ENCODE data around the gene RSPRY1.

Gene RSPRY1

DNA sequence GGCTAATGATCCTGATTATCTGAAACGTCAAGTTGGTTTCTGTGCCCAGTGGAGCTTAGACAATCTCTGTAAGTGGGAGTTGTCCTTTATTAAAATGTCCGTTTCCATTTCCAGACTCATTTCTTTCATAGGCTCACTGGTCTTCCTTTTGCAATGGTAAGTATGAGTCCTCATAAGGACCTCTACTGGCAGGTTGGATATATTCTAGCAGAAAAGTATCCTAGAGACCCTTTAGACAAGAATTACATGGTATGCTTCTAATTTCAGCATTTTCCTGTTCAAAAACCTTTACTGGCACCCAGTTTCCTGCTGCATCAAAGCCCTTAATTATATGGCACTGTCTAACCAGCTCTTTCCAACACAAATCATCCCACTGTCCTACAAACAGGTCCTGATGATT lies 30.8 kb downstream of the RSPRY1 start:
- no peak for DNase-seq (ENCODE audit: insufficient read length, low spot score)
- FAIRE-seq: no peak

DNA sequence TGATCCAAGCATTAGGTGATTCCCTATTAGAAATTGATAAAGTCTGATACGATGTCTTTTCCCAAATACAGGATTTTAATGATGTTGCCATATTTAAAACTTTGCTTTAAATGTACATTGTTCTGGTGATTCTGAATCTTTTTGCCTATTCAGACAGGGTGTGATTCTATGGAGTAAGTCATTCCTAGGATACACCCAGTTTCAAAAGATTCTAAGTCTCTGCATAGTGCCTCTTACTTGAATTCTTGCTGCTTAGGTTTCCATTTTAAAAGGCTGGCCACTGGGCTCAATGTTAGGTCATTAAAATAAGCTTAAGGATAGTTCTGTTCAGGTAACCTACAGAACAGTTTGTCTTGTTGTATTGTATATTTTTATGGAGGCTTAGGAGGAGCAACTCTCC lies 36.9 kb downstream of the RSPRY1 start:
- FAIRE-seq: no peak
- DNase-seq (ENCODE audit: insufficient read length, low spot score): no peak

DNA sequence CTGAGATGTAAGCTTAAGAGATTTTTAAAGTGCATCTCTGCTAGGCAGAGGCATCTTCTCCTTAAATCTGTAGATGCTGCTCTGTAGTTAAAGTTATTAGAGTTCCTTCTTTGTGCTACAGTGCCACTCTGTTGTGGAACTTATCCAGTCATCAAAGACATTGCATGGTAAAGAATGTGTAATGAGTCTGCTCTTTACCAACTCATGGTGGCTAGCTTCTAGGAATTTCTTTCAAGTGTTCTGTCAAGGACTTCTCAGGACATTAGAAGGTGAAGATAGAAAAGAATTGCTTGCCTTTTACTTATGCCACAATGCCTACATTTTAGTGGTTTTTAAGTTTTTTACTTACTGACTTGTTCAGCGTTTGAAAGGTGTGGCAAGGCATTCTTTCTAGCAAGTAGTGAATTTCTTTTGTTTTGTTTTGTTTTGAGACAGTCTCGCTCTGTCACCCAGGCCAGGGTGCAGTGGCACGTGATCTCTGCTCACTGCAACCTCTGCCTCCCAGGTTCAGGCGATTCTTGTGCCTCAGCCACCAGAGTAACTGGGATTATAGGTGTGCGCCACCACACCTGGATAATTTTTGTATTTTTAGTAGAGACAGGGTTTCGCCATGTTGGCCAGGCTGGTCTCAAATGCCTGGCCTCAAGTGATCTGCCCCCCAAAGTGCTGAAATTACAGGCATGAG lies 38.7 kb downstream of the RSPRY1 start:
- FAIRE-seq (no peak), DNase-seq (ENCODE audit: insufficient read length, low spot score) (no peak)

DNA sequence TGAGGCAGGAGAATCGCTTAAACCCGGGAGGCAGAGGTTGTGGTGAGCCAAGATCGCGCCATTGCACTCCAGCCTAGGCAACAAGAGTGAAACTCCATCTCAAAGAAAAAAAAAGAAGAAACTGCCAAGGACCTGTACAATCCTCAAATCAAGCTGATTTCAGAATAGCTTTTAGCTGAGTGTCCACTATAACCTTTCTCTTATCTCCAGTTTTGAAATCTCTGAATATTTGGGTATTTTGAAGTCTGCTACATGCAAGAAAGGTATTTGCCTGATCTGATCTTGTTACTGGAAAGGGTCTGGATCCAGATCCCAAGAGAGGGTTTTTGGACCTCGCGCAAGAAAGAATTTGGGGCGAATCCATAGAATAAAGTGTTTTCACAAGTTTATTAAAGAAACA lies 39.8 kb downstream of the RSPRY1 start:
- FAIRE-seq (no peak), DNase-seq (ENCODE audit: insufficient read length, low spot score) (no peak)

DNA sequence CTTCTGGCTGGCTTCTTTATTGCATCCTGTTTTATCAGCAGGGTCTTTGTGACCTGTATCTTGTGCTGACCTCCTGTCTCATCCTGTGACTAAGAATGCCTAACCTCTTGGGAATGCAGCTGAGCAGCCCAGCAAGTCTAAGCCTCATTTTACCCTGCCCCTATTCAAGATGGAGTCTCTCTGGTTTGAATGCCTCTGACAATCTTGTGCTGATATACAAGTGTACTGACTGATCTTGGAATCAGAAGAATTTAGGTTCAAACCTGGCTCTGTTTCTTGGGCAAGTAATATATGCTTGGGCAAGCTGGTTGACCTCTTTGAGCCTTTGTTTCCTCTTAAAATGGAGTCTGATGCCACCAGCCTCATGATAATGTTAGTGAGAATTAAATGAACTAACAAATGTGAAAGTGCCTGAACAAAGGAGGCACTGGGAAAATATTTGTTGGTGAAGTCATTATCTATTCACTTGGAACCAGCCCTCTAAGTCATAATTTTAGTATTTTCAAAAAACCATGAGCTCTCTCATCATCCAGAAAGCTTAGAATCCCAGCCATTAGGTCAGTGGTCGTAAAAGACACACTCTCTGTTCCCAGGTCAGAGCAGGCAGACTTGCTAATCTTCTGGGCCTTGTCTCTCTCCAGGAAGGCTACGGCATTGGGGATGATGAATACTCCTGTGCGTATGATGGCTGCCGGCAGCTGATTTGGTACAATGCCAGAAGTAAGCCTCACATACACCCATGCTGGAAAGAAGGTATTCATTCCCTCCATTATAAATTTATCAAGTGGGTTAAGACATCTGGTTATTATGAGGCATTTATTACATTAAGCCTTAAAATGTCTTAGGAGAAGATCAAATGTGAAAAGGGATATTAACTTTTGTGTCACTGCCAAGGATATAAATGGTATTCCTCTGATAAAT lies 40.8 kb downstream of the RSPRY1 start:
- DNase-seq (ENCODE audit: insufficient read length, low spot score): no peak
- no peak for FAIRE-seq

DNA sequence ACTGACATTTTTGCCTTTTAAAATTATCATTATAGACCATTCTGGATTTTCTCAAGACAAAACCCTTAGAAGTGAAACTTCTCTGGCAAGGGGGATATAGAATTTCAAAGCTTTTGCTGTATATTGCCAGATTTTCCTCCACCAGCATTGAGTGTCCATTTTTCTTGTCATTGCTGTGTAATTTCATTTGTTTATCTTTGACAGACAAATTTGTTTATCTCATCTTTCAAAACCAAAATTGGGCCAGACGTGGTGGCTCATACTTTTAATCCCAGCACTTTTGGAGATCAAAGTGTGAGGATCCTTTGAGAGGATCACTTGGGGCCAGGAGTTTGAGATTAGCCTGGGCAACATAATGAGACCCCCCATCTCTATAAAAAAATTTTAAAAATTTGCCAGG lies 43.0 kb downstream of the RSPRY1 start:
- FAIRE-seq: no peak
- DNase-seq (ENCODE audit: insufficient read length, low spot score): no peak

DNA sequence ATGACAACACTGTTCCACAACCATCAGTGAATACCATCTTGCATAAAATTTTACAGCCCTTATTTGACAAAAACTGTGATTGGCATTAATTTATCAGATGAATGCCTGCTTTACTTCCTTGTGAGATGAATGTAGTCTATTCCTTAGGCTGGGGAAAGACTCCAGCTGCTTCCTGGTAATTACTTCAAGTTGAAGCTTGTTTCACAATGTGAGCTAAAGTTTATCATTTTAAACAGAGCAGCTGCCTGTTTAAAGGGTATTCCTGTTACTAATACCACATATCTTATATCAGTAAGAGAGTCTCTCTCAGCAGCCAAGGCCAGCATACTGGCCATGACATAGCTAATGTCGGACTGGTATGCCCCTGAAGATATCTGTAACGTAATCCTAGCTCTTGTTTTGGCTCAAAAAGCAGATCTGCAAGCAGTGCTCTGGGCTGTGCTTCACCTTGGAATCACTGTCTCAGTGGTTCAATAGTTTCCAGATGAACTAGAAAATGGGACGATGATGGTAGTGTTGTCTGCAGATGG lies 45.8 kb downstream of the RSPRY1 start:
- DNase-seq (ENCODE audit: insufficient read length, low spot score) (no peak), FAIRE-seq (no peak)

DNA sequence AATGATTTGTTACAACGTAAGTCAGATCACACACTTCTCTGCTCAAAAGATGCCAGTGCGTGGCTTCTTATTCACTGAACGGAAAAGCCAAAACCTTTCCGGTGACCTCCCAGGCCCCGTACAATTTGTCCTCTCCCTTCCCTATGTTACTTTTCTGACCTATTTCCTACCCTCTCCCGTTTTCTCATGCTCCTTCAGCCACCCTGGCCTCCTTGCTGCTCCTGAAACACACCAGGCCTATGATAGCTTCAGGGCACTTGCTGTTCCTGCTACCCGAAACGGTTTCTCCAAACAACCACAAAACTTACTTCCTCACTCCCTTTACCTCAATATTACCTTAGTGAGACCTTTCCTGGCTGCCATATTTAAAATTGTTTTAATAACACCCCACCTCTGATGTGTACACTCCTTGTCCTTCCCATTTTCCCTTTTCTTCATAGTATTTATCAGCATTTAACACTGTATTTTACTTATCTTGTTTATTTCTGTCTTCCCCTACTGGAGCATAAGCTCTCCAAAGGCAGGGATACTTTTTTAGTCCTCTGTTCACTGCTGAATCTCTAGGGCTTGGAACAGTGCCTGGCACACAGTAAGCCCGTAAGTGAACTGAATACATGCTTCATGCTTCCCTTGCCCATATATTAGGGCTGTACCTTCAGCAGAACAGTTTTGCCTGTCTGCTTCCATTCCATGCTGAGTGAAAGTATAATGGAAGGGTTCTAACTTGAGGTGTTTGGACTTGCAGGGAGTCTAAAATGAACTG lies 48.0 kb downstream of the RSPRY1 start:
- DNase-seq (ENCODE audit: insufficient read length, low spot score): no peak
- no peak for FAIRE-seq

DNA sequence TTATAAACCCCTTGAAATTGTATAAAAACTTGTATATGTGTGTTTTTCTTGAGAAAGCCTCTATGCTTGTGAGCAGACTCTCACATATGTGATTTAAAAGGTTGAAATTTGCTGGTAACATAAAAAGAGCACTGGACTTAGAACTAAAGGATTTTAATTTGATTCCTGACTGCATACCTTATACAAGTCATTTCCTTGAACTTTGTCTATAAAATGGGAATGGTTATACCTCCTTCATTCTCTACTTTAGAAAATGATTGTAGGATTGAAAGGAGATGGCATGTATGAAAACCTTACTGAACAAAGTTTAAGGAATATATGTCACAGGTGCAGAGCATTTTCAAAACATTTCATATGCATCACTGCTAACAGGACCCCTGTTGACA lies 48.6 kb downstream of the RSPRY1 start:
- no peak for DNase-seq (ENCODE audit: insufficient read length, low spot score)
- no peak for FAIRE-seq

DNA sequence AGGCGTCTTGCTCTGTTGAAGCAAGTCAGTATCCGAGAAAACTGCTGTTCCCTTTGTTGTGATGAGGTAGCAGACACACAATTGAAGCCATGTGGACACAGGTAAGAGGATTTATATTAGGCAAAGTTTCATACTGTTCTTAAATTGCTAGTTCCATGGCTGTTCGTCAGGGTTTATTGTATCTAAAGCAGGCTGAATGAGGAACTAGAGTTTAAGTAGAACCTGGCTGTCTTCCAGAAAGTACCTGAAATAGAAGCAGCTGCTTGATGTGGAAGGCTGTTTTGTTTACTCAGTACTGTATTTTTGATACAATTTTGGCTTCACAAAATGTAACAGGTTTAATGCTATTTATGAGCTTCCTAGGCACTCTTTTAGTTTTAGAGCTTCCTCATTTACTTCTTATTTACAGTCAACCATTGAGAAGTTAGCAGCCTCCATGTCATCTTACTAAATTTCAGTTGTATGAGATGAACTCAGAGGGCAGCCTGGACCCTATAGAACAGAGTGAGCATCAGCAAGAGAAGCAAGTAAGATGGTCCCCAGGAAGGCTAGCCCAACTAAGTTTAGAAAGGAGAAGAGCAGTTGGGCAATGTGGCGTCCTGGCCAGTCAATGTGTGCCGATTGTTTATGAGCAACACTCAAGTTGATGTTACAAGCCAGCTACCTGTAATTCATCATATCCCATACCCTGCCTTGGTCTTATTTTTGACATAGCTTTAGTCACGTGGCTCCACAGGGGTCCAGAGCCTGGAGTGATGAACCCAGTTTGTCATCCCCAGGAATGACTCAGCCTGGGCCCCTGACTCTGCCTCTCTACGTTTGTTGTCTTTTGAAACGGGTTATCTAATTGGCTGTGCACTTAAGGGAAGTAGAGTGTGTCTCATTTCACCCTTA lies 49.2 kb downstream of the RSPRY1 start:
- DNase-seq (ENCODE audit: insufficient read length, low spot score) (peak; percentile 25), FAIRE-seq (no peak)

DNA sequence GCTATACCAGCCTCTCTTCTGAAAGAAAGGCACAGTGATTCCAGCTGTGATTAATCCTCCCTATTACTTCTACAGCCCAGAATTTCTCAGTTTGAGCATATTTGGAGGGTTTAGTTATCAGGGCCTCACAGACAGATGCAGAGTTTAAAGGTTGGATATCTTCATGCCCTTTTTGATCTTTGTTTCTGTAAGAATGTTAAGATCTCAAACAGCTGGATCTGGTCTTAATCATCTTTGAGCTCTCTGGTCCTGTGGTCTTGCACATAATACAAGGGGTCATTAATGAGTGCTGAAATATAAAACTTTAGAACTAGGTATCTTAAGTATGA lies 49.9 kb downstream of the RSPRY1 start:
- DNase-seq (ENCODE audit: insufficient read length, low spot score): no peak
- no peak for FAIRE-seq

DNA sequence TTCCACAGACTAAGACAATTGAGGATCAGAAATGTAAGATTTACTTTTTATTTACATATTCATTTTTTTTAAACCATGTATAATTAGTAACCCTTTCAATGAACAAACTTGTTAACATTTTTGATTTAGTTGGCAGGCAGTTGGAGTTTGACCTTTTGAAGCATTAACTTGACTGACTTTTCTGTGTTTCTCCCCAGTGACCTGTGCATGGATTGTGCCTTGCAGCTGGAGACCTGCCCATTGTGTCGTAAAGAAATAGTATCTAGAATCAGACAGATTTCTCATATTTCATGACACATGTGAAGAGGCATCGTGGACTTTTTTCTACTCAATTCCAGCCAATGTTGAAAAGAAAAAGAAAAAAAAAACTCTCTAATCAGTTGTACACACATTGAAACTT lies 52.6 kb downstream of the RSPRY1 start:
- FAIRE-seq (no peak), DNase-seq (ENCODE audit: insufficient read length, low spot score) (no peak)

DNA sequence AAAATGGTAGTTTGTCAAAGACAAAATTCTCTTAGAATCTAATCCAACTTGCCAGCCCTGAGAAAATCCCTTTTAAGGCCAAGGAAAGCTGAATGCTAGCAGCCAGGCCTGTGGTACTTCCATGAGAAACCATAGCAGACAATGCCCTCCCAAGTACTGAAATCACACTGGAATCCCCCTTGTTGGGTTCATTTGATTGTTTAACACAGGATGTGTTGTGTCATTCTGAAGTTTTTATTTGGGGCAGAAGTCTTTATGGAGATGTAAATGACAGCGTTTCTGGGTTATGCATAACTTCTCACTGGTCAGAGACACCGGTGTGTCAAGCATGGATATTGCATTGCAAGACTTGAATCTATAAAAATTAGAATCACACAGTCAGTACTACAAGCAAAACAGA lies 53.0 kb downstream of the RSPRY1 start:
- FAIRE-seq: no peak
- no peak for DNase-seq (ENCODE audit: insufficient read length, low spot score)

DNA sequence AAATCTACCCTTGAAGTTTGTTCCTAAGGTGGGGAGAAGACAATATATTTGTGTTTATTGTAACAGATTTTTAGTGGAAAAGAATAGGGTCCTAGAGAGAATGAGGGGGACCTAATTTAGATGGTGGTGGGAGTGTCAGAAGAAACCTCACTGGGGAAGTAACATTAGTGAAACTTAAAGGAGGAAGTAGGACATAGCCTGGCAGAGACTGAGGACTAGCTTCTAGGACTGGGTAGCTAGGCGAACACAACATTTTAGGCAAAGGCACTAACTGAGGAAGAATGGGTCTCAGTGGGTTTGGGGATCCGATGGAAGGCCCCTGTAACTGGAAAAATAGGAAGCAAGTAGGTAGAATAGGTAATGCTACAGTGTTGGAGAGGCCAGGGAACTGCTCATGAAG lies 54.7 kb downstream of the RSPRY1 start:
- DNase-seq (ENCODE audit: insufficient read length, low spot score) (no peak), FAIRE-seq (no peak)

DNA sequence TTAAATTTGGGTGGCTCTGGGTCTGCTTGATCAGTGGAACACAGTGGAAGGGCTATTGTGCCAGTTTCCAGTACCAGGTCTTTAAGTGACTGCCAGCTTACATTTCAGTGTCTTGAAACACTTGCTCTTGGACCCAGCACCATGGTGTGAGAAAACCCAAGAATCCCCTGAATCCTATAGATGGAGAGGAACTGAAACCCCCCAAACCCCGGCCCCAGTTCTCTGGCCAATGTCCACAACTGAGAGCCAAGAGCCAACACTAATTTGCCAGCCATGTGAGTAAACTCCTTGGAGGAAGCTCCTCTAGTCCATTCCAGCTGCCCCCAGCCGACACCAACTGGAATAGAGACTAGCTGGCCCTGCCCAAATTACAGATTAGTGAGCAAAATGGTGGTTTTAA lies 56.5 kb downstream of the RSPRY1 start:
- DNase-seq (ENCODE audit: insufficient read length, low spot score): no peak
- no peak for FAIRE-seq

DNA sequence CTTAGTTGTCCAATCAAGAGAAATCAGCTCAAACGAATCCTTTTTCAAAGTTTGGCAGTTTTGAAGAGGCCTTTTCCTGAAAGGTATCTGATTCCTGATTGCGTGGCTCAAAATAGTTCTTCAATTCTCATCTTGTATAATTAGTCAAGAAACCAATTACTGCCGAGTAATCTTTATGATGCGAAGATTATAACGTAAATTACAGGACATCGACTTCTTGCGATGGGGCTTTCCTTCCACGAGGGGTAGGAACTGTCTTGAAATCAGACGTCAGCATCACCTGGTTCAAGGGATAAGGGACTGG lies 58.3 kb downstream of the RSPRY1 start:
- no peak for FAIRE-seq

DNA sequence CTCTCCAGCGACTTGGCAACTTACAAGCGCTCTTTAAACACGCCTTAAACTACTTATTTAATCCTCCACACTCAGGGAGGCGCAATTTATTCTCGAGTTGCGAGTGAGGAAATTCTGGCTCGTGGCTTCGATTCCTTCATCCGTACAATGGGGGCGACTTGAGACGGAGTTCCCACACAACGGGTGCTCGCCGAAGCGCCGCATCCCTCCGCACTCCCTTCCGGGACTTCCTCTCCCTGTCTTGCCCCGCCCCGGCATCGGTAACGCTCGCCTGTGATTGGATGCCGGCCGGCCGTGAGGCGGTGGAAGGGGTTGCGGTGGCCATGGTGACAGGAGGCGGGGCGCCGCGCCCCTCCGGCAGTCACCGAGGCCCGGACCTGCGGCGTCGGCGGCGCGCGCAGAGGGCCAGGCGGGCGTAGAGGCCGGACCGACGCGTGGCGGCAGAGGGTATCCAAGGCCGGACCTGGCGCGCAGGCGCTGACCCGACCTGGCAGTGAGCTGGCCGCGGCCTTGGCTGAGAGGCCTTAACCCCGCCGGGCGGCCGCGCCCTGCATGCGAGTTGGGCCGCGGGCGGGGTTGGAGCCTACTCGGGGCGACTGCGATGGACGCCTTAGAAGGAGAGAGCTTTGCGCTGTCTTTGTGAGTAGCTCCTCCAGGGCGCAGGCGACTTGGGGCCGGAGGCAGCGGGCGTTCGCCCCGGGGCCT lies 58.8 kb downstream of the RSPRY1 start, which contains the start of gene ARL2BP:
Gene ARL2BP (plus strand): TSS at position 493 of the 705 bp plus-strand sequence. CDS start 109 bp downstream, at position 602.
- DNase-seq (ENCODE audit: insufficient read length, low spot score) (peak; percentile 98), FAIRE-seq (peak; percentile 99)

More for the DNA sequence above, 58.3 kb downstream of the RSPRY1 start:
- DNase-seq (ENCODE audit: insufficient read length, low spot score): no peak

DNA sequence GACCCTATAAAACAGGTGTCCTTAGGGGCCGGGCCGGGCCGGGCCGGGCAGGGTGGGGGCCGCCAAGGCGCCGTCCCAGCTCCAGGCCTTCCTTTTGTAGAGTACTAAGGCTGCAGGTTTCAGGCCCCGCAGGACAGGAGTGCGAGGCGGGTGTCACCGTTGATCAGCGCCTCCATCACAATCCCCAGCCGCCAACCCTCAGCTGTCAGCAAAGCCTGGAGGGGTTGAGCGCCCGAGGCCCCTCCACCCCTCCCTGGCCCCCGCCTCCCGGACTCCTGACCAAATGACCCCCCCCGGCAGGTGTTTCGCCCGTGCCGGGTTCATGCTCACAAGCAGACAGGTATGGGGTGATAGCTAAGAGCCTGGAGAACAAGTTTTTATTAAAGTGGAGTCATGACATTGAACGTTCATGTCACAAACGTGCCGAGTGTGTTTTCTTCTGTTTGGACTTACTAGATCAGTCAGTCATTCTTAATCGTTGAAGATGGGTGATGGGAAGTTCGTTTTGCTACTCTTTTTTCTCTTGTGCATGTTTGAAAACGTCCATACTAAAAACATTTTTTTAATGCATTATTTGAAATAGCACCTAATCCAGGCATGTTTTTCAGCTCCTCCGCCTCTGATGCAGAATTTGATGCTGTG lies 59.5 kb downstream of the RSPRY1 start:
- DNase-seq (ENCODE audit: insufficient read length, low spot score) (peak; percentile 31), FAIRE-seq (no peak)

DNA sequence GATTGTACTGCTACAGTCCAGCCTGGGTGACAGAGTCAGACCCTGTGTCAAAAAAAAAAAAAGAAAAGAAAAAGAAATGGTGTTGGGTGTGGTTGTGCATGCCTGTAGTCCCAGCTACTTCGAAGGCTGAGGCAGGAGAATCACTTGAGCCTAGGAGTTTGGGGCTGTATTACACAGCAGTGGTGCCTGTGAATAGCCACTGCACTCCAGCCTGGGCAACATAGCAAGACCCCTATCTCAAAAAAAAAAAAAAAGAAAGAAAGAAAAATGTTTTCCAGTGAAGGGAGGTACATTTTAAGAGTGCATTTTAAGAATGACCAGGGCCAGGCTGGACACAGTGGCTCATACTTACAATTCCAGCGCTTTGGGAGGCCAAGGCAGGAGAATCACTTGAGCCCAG lies 65.2 kb downstream of the RSPRY1 start:
- no peak for FAIRE-seq
- DNase-seq (ENCODE audit: insufficient read length, low spot score): no peak

Measured in HTR-8/SVneo (cell line).